HG03097 (cell line): Measurements from ENCODE around the gene PRM1.

Experiments used
- ATAC-seq: cut with Tn5 transposase; IDR thresholded peaks from one replicate; pipeline ENCODE4 v1.9.1; 2021; ENCODE audit not compliant: unreplicated experiment, low FRiP score

Gene PRM1

GRCh38 chr16:11254913-11255736 lies 26.0 kb downstream of the PRM1 start:
- no peak for ATAC-seq

- ATAC-seq = no peak
Measured at GRCh38 chr16:11253995-11254912, 26.9 kb downstream of the PRM1 start.

- ATAC-seq = no peak
Measured at GRCh38 chr16:11253009-11253994, 27.8 kb downstream of the PRM1 start.

- ATAC-seq = no peak
Measured at GRCh38 chr16:11252482-11252931, 28.6 kb downstream of the PRM1 start.

- ATAC-seq = no peak
Measured at GRCh38 chr16:11251525-11252481, 29.3 kb downstream of the PRM1 start.

- no peak for ATAC-seq
Measured at GRCh38 chr16:11250786-11251524, 30.2 kb downstream of the PRM1 start.

- no peak for ATAC-seq
Measured at GRCh38 chr16:11250091-11250785, 30.9 kb downstream of the PRM1 start.

- no peak for ATAC-seq
Measured at GRCh38 chr16:11249233-11250061, 31.7 kb downstream of the PRM1 start.

GRCh38 chr16:11248133-11248532 lies 33.0 kb downstream of the PRM1 start:
- no peak for ATAC-seq

- no peak for ATAC-seq
Measured at GRCh38 chr16:11245988-11246387, 35.1 kb downstream of the PRM1 start.

GRCh38 chr16:11245222-11245737 lies 35.9 kb downstream of the PRM1 start:
- no peak for ATAC-seq

GRCh38 chr16:11242658-11243057 lies 38.5 kb downstream of the PRM1 start:
- ATAC-seq = no peak

GRCh38 chr16:11241480-11242204 lies 39.5 kb downstream of the PRM1 start:
- ATAC-seq = no peak

- ATAC-seq = no peak
Measured at GRCh38 chr16:11240636-11241473, 40.3 kb downstream of the PRM1 start.
